HG02973 (cell line): ENCODE measurements around the gene PRM2.
"Not testable (repeated sequence)": the region's sequence is repeated elsewhere in the genome, so short reads cannot be mapped to it uniquely, and the experiment has no call there.

Experiments
- ATAC-seq: cut with Tn5 transposase; IDR thresholded peaks from one replicate; pipeline ENCODE4 v1.9.1; 2021; ENCODE audit warnings: moderate library complexity; ENCODE audit not compliant: unreplicated experiment

The PRM2 gene

GRCh38 chr16:11290102-11290893 is 14.0 kb upstream of the PRM2 start:
- no peak for ATAC-seq

- not testable (repeated sequence) for ATAC-seq
Observed at GRCh38 chr16:11289696-11290095, 13.4 kb upstream of the PRM2 start.

GRCh38 chr16:11289202-11289601 is 12.9 kb upstream of the PRM2 start:
- no peak for ATAC-seq

- ATAC-seq = no peak
Observed at GRCh38 chr16:11285842-11286241, 9.6 kb upstream of the PRM2 start.

- ATAC-seq = no peak
Observed at GRCh38 chr16:11283820-11284248, 7.6 kb upstream of the PRM2 start.

GRCh38 chr16:11280616-11281522 is 4.6 kb upstream of the PRM2 start, which contains the start of gene PRM1:
Gene PRM1, minus strand, starts transcription at chr16:11281330. Its CDS starts 92 bp downstream, at chr16:11281238.
- no peak for ATAC-seq

GRCh38 chr16:11278681-11279628 is 2.7 kb upstream of the PRM2 start:
- no peak for ATAC-seq

GRCh38 chr16:11277607-11278337 is 1.5 kb upstream of the PRM2 start:
- no peak for ATAC-seq

- no peak for ATAC-seq
Observed at GRCh38 chr16:11276896-11277593, 765 bp upstream of the PRM2 start.

- no peak for ATAC-seq
Observed at GRCh38 chr16:11274964-11275363, 1.3 kb downstream of the PRM2 start.

GRCh38 chr16:11273721-11274324 is 2.5 kb downstream of the PRM2 start:
- ATAC-seq = no peak

- ATAC-seq = no peak
Observed at GRCh38 chr16:11272921-11273720, 3.2 kb downstream of the PRM2 start, which contains the start of gene PRM3. Gene PRM3, minus strand, starts transcription at chr16:11273629. Its CDS starts 34 bp downstream, at chr16:11273595.

- ATAC-seq = no peak
Observed at GRCh38 chr16:11272484-11272883, 3.8 kb downstream of the PRM2 start.

GRCh38 chr16:11271610-11272009 is 4.7 kb downstream of the PRM2 start:
- ATAC-seq = no peak

GRCh38 chr16:11270602-11271162 is 5.6 kb downstream of the PRM2 start:
- ATAC-seq = no peak

- ATAC-seq = no peak
Observed at GRCh38 chr16:11268921-11269375, 7.3 kb downstream of the PRM2 start, which contains the start of gene TNP2. Gene TNP2, minus strand, starts transcription at chr16:11269325. Its CDS starts 63 bp downstream, at chr16:11269262.

GRCh38 chr16:11265124-11265523 is 11.2 kb downstream of the PRM2 start:
- no peak for ATAC-seq
